ENCODE results near the gene IFI35. TPM values are rescaled to one million over a fixed set of nuclear protein-coding genes. Genes with fewer than 3 reads are reported as not detected.
A peak's percentile ranks its signal among the peaks of the same experiment; 100 is the strongest.

Gene IFI35
- total RNA-seq, 3 donors from 2014 or later: 16.2 to 42.3 (median 31.0) TPM

GRCh38 chr17:43016216-43016615, 9.6 kb downstream of the IFI35 start:
- H3K9me3 ChIP-seq: no peaks in the 10 kb centered on the region
- peak overlapping the region; percentile 12 to 86 for H3K27ac ChIP-seq
- peaks cover 5% of the 10 kb centered on the region for H3K36me3 ChIP-seq
- DNase-seq (ENCODE audit: low spot score in 2 of 2): no peak
- intact Hi-C loops (cut with DNase I; ENCODE audit: low total_unique reads): loop anchor here (10.0 kb wide), 1 partner anchor 329 kb away; no protein-coding TSS in a partner anchor
- no peaks in the 10 kb centered on the region for H3K27me3 ChIP-seq
- no peaks in the 10 kb centered on the region for H3K4me1 ChIP-seq
- H3K4me3 ChIP-seq: no peak overlapping the region
- TF ChIP-seq POLR2AphosphoS5 (IDR thresholded peaks at IDR 0.05) (no peak), CTCF (IDR thresholded peaks at IDR 0.05) (no peak), POLR2A (IDR thresholded peaks at IDR 0.05) (no peak)

- Histone ChIP-seq H3K9me3 (no peaks in the 10 kb centered on the region), H3K36me3 (peaks cover 5% of the 10 kb centered on the region), H3K27me3 (no peaks in the 10 kb centered on the region), H3K27ac (peak overlapping the region; percentile 45 to 65), H3K4me1 (no peaks in the 10 kb centered on the region), H3K4me3 (peak overlapping the region in 1 of 3 donors; percentile 8)
- DNase-seq (ENCODE audit: low spot score in 2 of 2): no peak
- TF ChIP-seq POLR2AphosphoS5 (IDR thresholded peaks at IDR 0.05): no peak
- TF ChIP-seq POLR2A (IDR thresholded peaks at IDR 0.05): no peak
- no peak for TF ChIP-seq CTCF (IDR thresholded peaks at IDR 0.05)
- intact Hi-C loops (cut with DNase I; ENCODE audit: low total_unique reads): loop anchor here (10.0 kb wide), 1 partner anchor 327 kb away; no protein-coding TSS in a partner anchor
Measured at GRCh38 chr17:43018008-43018853, 11.6 kb downstream of the IFI35 start.

GRCh38 chr17:43018932-43019331, 12.3 kb downstream of the IFI35 start:
- no peak for TF ChIP-seq POLR2A (IDR thresholded peaks at IDR 0.05)
- Histone ChIP-seq H3K27me3 (no peaks in the 10 kb centered on the region), H3K36me3 (peaks cover 2% of the 10 kb centered on the region), H3K27ac (peak overlapping the region in 1 of 2 donors; percentile 65), H3K4me3 (peak overlapping the region in 2 of 3 donors; percentile 90 to 100), H3K9me3 (no peaks in the 10 kb centered on the region), H3K4me1 (no peaks in the 10 kb centered on the region)
- intact Hi-C loops (cut with DNase I; ENCODE audit: low total_unique reads): loop anchor here (10.0 kb wide), 1 partner anchor 326 kb away; no protein-coding TSS in a partner anchor
- DNase-seq (ENCODE audit: low spot score in 2 of 2): no peak

- intact Hi-C loops (cut with DNase I; ENCODE audit: low total_unique reads): loop anchor here (10.0 kb wide), 1 partner anchor 325 kb away; no protein-coding TSS in a partner anchor
- no peaks in the 10 kb centered on the region for H3K36me3 ChIP-seq
- H3K27me3 ChIP-seq: no peaks in the 10 kb centered on the region
- no peak for DNase-seq (ENCODE audit: low spot score in 2 of 2)
- TF ChIP-seq POLR2A (IDR thresholded peaks at IDR 0.05) (no peak), POLR2AphosphoS5 (IDR thresholded peaks at IDR 0.05) (no peak), CTCF (IDR thresholded peaks at IDR 0.05) (no peak)
- no peaks in the 10 kb centered on the region for H3K9me3 ChIP-seq
- peak overlapping the region; percentile 43 to 83 for H3K27ac ChIP-seq
- peak overlapping the region; percentile 4 to 100 (median 90) for H3K4me3 ChIP-seq
- H3K4me1 ChIP-seq: no peaks in the 10 kb centered on the region
Measured at GRCh38 chr17:43019418-43019817, 12.8 kb downstream of the IFI35 start.

- Histone ChIP-seq H3K27me3 (no peaks in the 10 kb centered on the region), H3K36me3 (no peaks in the 10 kb centered on the region), H3K4me3 (peak overlapping the region; percentile 82 to 100 (median 90)), H3K4me1 (no peaks in the 10 kb centered on the region), H3K27ac (peak overlapping the region; percentile 43 to 83), H3K9me3 (no peaks in the 10 kb centered on the region)
- DNase-seq (ENCODE audit: low spot score in 2 of 2): no peak
- intact Hi-C loops (cut with DNase I; ENCODE audit: low total_unique reads): loop anchor here (5.0 kb wide), 1 partner anchor 348 kb away; no protein-coding TSS in a partner anchor
- no peak for TF ChIP-seq CTCF (IDR thresholded peaks at IDR 0.05)
- TF ChIP-seq POLR2AphosphoS5 (IDR thresholded peaks at IDR 0.05): no peak
- TF ChIP-seq POLR2A (IDR thresholded peaks at IDR 0.05): no peak
Measured at GRCh38 chr17:43020030-43020621, 13.5 kb downstream of the IFI35 start.
